ENCODE results near the gene CAMK4. TPM values are rescaled to one million over a fixed set of nuclear protein-coding genes. Genes with fewer than 3 reads are reported as not detected.

Gene CAMK4
- total RNA-seq, 1 donor from 2014 or later: 1.2 TPM

- H3K4me1 Mint-ChIP-seq (ENCODE audit: unreplicated experiment): peaks cover 4% of the 10 kb centered on the region
- H3K9me3 Mint-ChIP-seq (ENCODE audit: unreplicated experiment): no peaks in the 10 kb centered on the region
- no peak overlapping the region for H3K4me3 Mint-ChIP-seq (ENCODE audit: unreplicated experiment)
- peaks cover 66% of the 10 kb centered on the region for H3K27me3 Mint-ChIP-seq (ENCODE audit: unreplicated experiment)
- H3K36me3 Mint-ChIP-seq (ENCODE audit: unreplicated experiment): no peaks in the 10 kb centered on the region
- DNase-seq (ENCODE audit: extremely low spot score, unreplicated experiment): no peak
- no peak overlapping the region for H3K27ac Mint-ChIP-seq (ENCODE audit: unreplicated experiment)
- no peak for TF ChIP-seq CTCF (IDR thresholded peaks at IDR 0.05)
Observed at GRCh38 chr5:111229221-111229835, 5.1 kb downstream of the CAMK4 start.

- no peak for TF ChIP-seq CTCF (IDR thresholded peaks at IDR 0.05)
- no peaks in the 10 kb centered on the region for H3K4me1 Mint-ChIP-seq (ENCODE audit: unreplicated experiment)
- H3K4me3 Mint-ChIP-seq (ENCODE audit: unreplicated experiment): no peak overlapping the region
Observed at GRCh38 chr5:111229871-111230810, 6.0 kb downstream of the CAMK4 start.

GRCh38 chr5:111231119-111231518, 6.9 kb downstream of the CAMK4 start:
- no peaks in the 10 kb centered on the region for H3K4me1 Mint-ChIP-seq (ENCODE audit: unreplicated experiment)
- peaks cover 64% of the 10 kb centered on the region for H3K27me3 Mint-ChIP-seq (ENCODE audit: unreplicated experiment)
- H3K4me3 Mint-ChIP-seq (ENCODE audit: unreplicated experiment): no peak overlapping the region
- no peak for TF ChIP-seq CTCF (IDR thresholded peaks at IDR 0.05)
- H3K27ac Mint-ChIP-seq (ENCODE audit: unreplicated experiment): no peak overlapping the region
- DNase-seq (ENCODE audit: extremely low spot score, unreplicated experiment): no peak
- H3K9me3 Mint-ChIP-seq (ENCODE audit: unreplicated experiment): no peaks in the 10 kb centered on the region
- H3K36me3 Mint-ChIP-seq (ENCODE audit: unreplicated experiment): no peaks in the 10 kb centered on the region

More at GRCh38 chr5:111229871-111230810, 6.0 kb downstream of the CAMK4 start:
- no peak overlapping the region for H3K27ac Mint-ChIP-seq (ENCODE audit: unreplicated experiment)
- no peak for DNase-seq (ENCODE audit: extremely low spot score, unreplicated experiment)
- peaks cover 68% of the 10 kb centered on the region for H3K27me3 Mint-ChIP-seq (ENCODE audit: unreplicated experiment)
- H3K9me3 Mint-ChIP-seq (ENCODE audit: unreplicated experiment): no peaks in the 10 kb centered on the region
- H3K36me3 Mint-ChIP-seq (ENCODE audit: unreplicated experiment): no peaks in the 10 kb centered on the region

GRCh38 chr5:111232311-111233051, 8.3 kb downstream of the CAMK4 start:
- H3K27me3 Mint-ChIP-seq (ENCODE audit: unreplicated experiment): peaks cover 52% of the 10 kb centered on the region

More at GRCh38 chr5:111232311-111233051, 8.3 kb downstream of the CAMK4 start:
- DNase-seq (ENCODE audit: extremely low spot score, unreplicated experiment): no peak
- no peaks in the 10 kb centered on the region for H3K4me1 Mint-ChIP-seq (ENCODE audit: unreplicated experiment)
- H3K36me3 Mint-ChIP-seq (ENCODE audit: unreplicated experiment): no peaks in the 10 kb centered on the region
- H3K27ac Mint-ChIP-seq (ENCODE audit: unreplicated experiment): no peak overlapping the region
- no peaks in the 10 kb centered on the region for H3K9me3 Mint-ChIP-seq (ENCODE audit: unreplicated experiment)
- no peak overlapping the region for H3K4me3 Mint-ChIP-seq (ENCODE audit: unreplicated experiment)
- TF ChIP-seq CTCF (IDR thresholded peaks at IDR 0.05): no peak

All from osteocyte (in vitro differentiated cells).